AG04450 (cell line): ENCODE measurements around the gene DNAH1. TPM values are rescaled to one million over a fixed set of nuclear protein-coding genes. Genes with fewer than 3 reads are reported as not detected.

ENCODE experiments used
- CTCF ChIA-PET: fragments of 300-600, 350-600 bp; formaldehyde crosslinking; extraction: SDS; loops from one replicate; lab custom pipeline; 2022; ENCODE audit warnings: antibody characterized with exemption, inconsistent platforms; lab: Charles Lee
- POLR2A ChIA-PET: fragments of 350-600 bp; formaldehyde crosslinking; extraction: SDS; loops from one replicate; lab custom pipeline; 2021; ENCODE audit warnings: antibody characterized with exemption, inconsistent platforms; lab: Yijun Ruan, JAX
- DNase-seq: peaks from one replicate; pipeline ENCODE4 v3.0.0-alpha.2; 2011; ENCODE audit warnings: low read depth, low spot score
- H3K27ac ChIP-seq: one replicate; pipeline ENCODE4 v1.5.1; 2012; ENCODE audit warnings: low read depth, low read length, control low read depth
- H3K27me3 ChIP-seq: one replicate; pipeline ENCODE4 v1.6.0; 2012; ENCODE audit warnings: low read length; ENCODE audit not compliant: control insufficient read depth, insufficient read depth
- H3K4me3 ChIP-seq: 2 replicates; pipeline ENCODE4 v1.5.1; 2011; ENCODE audit warnings: mild to moderate bottlenecking, low read depth, low read length, control low read depth
- H3K9me3 ChIP-seq: 2 replicates; pipeline ENCODE4 v1.5.1; 2012; ENCODE audit warnings: low read length; ENCODE audit not compliant: control insufficient read depth, insufficient read depth
- polyA plus RNA-seq: library from polyadenylated mRNA; depleted of rRNA; stranded (reverse); fragments of >200 nt; gene quantifications from 2 replicates; pipeline ENCODE4 v1.2.3, GENCODE V29; 2011
- TF ChIP-seq, protein P1 (sequence below): IDR thresholded peaks from 2 replicates; pipeline ENCODE4 v1.5.1; 2011; ENCODE audit warnings: low read depth, low read length, control low read depth, inconsistent platforms

Gene DNAH1
- polyA plus RNA-seq, 1 experiment = 1.4 TPM

DNA sequence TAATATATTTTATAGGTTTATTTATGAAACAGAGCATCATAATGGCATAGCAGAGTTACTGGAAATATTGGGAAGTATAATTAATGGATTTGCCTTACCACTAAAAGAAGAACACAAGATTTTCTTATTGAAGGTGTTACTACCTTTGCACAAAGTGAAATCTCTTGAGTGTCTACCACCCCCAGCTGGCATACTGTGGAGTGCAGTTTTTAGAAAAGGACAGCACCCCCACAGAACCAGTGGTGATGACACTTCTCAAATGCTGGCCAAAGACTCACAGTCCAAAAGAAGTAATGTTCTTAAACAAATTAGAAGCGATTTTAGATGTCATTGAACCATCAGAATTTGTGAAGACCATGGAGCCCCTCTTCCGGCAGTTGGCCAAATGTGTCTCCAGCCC is 58.1 kb downstream of the DNAH1 start:
- no peak overlapping the region for H3K4me3 ChIP-seq
- no peak overlapping the region for H3K27ac ChIP-seq
- H3K27me3 ChIP-seq = peaks cover 18% of the 10 kb centered on the region
- ChIA-PET CTCF (interaction anchor here (0.9 to 1.4 kb wide), 3 partner anchors 11 to 98 kb away, joined by 3 to 5 read pairs (median 4); no protein-coding TSS in a partner anchor), POLR2A (no interaction called here)
- TF ChIP-seq, protein P1, sequence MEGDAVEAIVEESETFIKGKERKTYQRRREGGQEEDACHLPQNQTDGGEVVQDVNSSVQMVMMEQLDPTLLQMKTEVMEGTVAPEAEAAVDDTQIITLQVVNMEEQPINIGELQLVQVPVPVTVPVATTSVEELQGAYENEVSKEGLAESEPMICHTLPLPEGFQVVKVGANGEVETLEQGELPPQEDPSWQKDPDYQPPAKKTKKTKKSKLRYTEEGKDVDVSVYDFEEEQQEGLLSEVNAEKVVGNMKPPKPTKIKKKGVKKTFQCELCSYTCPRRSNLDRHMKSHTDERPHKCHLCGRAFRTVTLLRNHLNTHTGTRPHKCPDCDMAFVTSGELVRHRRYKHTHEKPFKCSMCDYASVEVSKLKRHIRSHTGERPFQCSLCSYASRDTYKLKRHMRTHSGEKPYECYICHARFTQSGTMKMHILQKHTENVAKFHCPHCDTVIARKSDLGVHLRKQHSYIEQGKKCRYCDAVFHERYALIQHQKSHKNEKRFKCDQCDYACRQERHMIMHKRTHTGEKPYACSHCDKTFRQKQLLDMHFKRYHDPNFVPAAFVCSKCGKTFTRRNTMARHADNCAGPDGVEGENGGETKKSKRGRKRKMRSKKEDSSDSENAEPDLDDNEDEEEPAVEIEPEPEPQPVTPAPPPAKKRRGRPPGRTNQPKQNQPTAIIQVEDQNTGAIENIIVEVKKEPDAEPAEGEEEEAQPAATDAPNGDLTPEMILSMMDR = no peak
- no peak for DNase-seq
- no peaks in the 10 kb centered on the region for H3K9me3 ChIP-seq

DNA sequence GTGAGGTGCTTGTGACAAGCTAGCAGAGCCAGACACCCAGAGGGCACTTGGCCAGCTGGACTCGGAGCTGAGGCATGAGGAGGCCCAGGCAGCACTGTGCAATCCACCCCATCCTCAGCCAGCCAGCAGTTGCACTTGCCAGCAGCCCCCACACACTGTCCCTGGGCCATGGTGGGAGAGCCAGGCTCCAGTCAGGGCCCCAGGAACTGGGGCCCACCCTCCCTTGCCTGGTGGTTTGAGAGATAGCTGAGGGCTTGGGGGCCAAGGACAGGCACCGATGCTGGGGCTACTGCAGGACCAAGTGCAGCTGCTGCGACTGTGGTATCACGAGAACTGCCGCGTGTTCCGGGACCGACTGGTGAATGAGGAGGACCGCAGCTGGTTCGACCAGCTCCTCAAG is 63.5 kb downstream of the DNAH1 start:
- no peak for DNase-seq
- Histone ChIP-seq H3K27me3 (peaks cover 10% of the 10 kb centered on the region), H3K27ac (no peak overlapping the region), H3K9me3 (no peaks in the 10 kb centered on the region; the same call in 1 of the 2 replicates), H3K4me3 (no peak overlapping the region)
- TF ChIP-seq, protein P1 = no peak
- CTCF ChIA-PET = no interaction called here
- POLR2A ChIA-PET = interaction anchor here (0.7 to 1.6 kb wide), 2 partner anchors 9 to 10 kb away, joined by 3 read pairs; no protein-coding TSS in a partner anchor

DNA sequence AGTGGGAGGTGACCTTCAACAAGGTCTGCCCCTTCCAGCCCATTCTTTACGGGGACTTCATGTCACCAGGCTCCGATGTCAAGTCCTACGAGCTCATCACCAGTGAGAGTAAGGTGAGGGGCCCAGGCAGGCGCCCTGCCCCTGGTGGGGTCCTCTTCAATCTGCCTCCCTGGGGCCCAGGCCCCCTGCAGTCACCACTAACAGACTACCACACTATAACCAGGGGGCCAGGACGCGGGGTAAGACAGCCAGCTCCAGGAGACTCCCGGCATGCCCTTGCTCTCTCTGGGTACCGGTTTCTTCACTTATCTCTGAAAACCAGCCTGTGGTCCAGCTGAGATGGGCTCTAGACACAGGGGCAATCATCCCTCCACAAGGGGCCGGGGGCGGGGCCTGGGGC is 63.9 kb downstream of the DNAH1 start:
- TF ChIP-seq, protein P1 = no peak
- H3K9me3 ChIP-seq = no peaks in the 10 kb centered on the region; the same call in 1 of the 2 replicates
- H3K27me3 ChIP-seq = peaks cover 10% of the 10 kb centered on the region
- POLR2A ChIA-PET = interaction anchor here (0.7 to 1.6 kb wide), 2 partner anchors 9 to 10 kb away, joined by 3 read pairs; no protein-coding TSS in a partner anchor
- no peak overlapping the region for H3K27ac ChIP-seq
- no peak overlapping the region for H3K4me3 ChIP-seq
- DNase-seq = no peak
- CTCF ChIA-PET = no interaction called here

DNA sequence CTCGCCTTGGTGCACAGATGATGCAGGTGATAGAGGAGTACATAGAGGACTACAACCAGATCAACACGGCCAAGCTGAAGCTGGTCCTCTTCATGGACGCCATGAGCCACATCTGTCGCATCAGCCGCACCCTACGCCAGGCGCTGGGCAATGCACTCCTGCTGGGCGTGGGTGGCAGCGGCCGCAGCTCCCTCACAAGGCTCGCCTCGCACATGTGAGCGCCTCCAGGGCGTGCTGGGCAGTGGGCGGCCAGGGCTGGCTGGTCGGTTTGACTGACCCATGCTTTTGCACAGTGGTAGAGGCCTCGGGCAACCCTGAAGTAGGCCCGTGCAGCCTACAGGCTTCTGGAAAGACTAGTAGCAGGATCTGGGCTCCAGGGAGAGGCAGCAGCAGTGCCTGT is 65.5 kb downstream of the DNAH1 start:
- no peak for DNase-seq
- Histone ChIP-seq H3K9me3 (no peaks in the 10 kb centered on the region; the same call in 1 of the 2 replicates), H3K27me3 (peaks cover 7% of the 10 kb centered on the region), H3K27ac (no peak overlapping the region), H3K4me3 (no peak overlapping the region)
- ChIA-PET POLR2A (no interaction called here), CTCF (interaction anchor here (0.6 kb wide), 1 partner anchor 91 kb away, joined by 5 read pairs; no protein-coding TSS in a partner anchor)
- TF ChIP-seq, protein P1 = no peak

DNA sequence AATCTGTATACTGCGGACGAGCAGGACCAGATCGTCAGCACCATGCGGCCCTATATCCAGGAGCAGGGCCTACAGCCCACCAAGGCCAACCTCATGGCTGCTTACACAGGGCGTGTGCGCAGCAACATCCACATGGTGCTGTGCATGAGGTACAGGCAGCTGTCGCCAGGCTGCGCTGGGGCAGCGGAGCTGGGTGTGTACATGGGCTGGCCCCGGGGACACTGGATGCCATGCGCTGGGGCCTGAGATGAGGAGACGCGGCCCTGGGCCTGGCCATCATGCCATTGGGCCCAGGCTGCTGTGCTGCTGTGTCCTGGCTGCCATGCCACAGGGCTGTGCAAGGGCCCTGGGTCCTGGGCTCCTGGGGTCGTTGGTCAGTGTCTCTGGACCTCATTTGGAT is 67.3 kb downstream of the DNAH1 start:
- TF ChIP-seq, protein P1 = no peak
- no peak overlapping the region for H3K4me3 ChIP-seq
- no peak for DNase-seq
- POLR2A ChIA-PET = no interaction called here
- H3K27ac ChIP-seq = no peak overlapping the region
- H3K9me3 ChIP-seq = no peaks in the 10 kb centered on the region; the same call in 1 of the 2 replicates
- CTCF ChIA-PET = interaction anchor here (0.6 to 2.7 kb wide), 3 partner anchors 33 to 163 kb away, joined by 5 to 15 read pairs (median 8); no protein-coding TSS in a partner anchor
- peaks cover 3% of the 10 kb centered on the region for H3K27me3 ChIP-seq
